Upper lobe of left lung (tissue), 6 donors: ENCODE measurements around the gene IGSF5. TPM values are rescaled to one million over a fixed set of nuclear protein-coding genes. Genes with fewer than 3 reads are reported as not detected.

ENCODE experiments used
- ATAC-seq, 2 donors: fragments of 200-7000 bp; cut with Tn5 transposase; one replicate each; pipeline ENCODE4 v1.9.1; 2022; ENCODE audit warnings: mild to moderate bottlenecking in 2 of 2, moderate library complexity in 2 of 2; ENCODE audit not compliant: low FRiP score in 2 of 2
- DNase-seq, 2 donors: peaks; one replicate each; pipeline ENCODE4 v3.0.0-alpha.2; 2019 to 2020
- H3K27ac ChIP-seq, 4 donors: fragments of 200-600 bp; sonication (generic); one replicate each; pipeline ENCODE4 v1.5.1; 2016 to 2019
- H3K27me3 ChIP-seq, 4 donors: fragments of 200-600 bp; sonication (generic); one replicate each; pipeline ENCODE4 v1.5.1; 2017 to 2019
- H3K36me3 ChIP-seq, 4 donors: fragments of 200-600 bp; sonication (generic); one replicate each; pipeline ENCODE4 v1.5.1; 2016 to 2019
- H3K4me1 ChIP-seq, 4 donors: fragments of 200-600 bp; sonication (generic); one replicate each; pipeline ENCODE4 v1.5.1; 2018 to 2019
- H3K4me3 ChIP-seq, 4 donors: fragments of 200-600 bp; sonication (generic); one replicate each; pipeline ENCODE4 v1.5.1; 2017 to 2019; ENCODE audit warnings: mild to moderate bottlenecking in 2 of 4, moderate library complexity in 1 of 4
- H3K9me3 ChIP-seq, 4 donors: fragments of 200-600 bp; sonication (generic); one replicate each; pipeline ENCODE4 v1.5.1; 2018 to 2019
- CTCF ChIP-seq, 6 experiments: fragments of 450-650 bp in 4 of 6; fragments of 200-600 bp in 2 of 6; sonication (generic) in 2 of 6; IDR thresholded peaks; one replicate each; pipeline ENCODE4 v1.5.1; 2016 to 2019; ENCODE audit warnings: antibody characterized with exemption in 6 of 6
- EP300 ChIP-seq, 4 donors: sonication (generic); formaldehyde crosslinking; IDR thresholded peaks; one replicate each; pipeline ENCODE4 v1.5.1; 2017; ENCODE audit warnings: antibody characterized with exemption in 4 of 4, control low read depth in 2 of 4
- POLR2A ChIP-seq, 4 donors: fragments of 450-650 bp; IDR thresholded peaks; one replicate each; pipeline ENCODE4 v1.5.1; 2016 to 2017; ENCODE audit warnings: antibody characterized with exemption in 4 of 4, mild to moderate bottlenecking in 2 of 4
- POLR2AphosphoS5 ChIP-seq, 2 donors: sonication (generic); formaldehyde crosslinking; IDR thresholded peaks; one replicate each; pipeline ENCODE4 v1.5.1; 2017; ENCODE audit warnings: antibody characterized with exemption in 2 of 2
- WGBS, 2 donors: methylation state at CpG; one replicate each; pipeline ENCODE4 v1.1.5; 2017 to 2018; 5-methylcytosine and 5-hydroxymethylcytosine counted together
- total RNA-seq, 6 donors: library from RNA; depleted of rRNA in 4 of 6; stranded (reverse); fragments of >200 nt in 4 of 6; gene quantifications; one replicate each; pipeline versions ENCODE4 v1.1.0 to v1.2.1, GENCODE V29; 2016 to 2021
- donor health status: DM: no; HTN: no; CAD: no; lungs with moderate emphysema.
- donor health status: DM: no; HTN: yes; CAD: no; lungs with severe emphysema.

Gene IGSF5
- total RNA-seq, 6 donors from 2014 or later, result not detected

- DNase-seq (no peak), ATAC-seq (no peak)
- Histone ChIP-seq H3K27me3 (no peaks in the 10 kb centered on the region), H3K4me1 (peaks cover 0 to 9% (median 5%) of the 10 kb centered on the region in 4 donors), H3K4me3 (no peak overlapping the region), H3K27ac (no peak overlapping the region), H3K9me3 (no peaks in the 10 kb centered on the region), H3K36me3 (no peaks in the 10 kb centered on the region)
- TF ChIP-seq CTCF (IDR thresholded peaks at IDR 0.05) (no peak), POLR2A (IDR thresholded peaks at IDR 0.05) (no peak), POLR2AphosphoS5 (IDR thresholded peaks at IDR 0.05) (no peak), EP300 (IDR thresholded peaks at IDR 0.05) (no peak)
- WGBS, 2 donors, result 67 to 83% methylated on average over 1 of the region's 1 CpG
These were observed 61.0 kb downstream of the IGSF5 start for GRCh38 chr21:39805983-39806382.

- Histone ChIP-seq H3K4me1 (peaks cover 0 to 9% (median 5%) of the 10 kb centered on the region in 4 donors), H3K27ac (no peak overlapping the region), H3K9me3 (no peaks in the 10 kb centered on the region), H3K4me3 (no peak overlapping the region), H3K36me3 (no peaks in the 10 kb centered on the region), H3K27me3 (no peaks in the 10 kb centered on the region)
- TF ChIP-seq EP300 (IDR thresholded peaks at IDR 0.05), result no peak
- no peak for TF ChIP-seq POLR2AphosphoS5 (IDR thresholded peaks at IDR 0.05)
- TF ChIP-seq CTCF (IDR thresholded peaks at IDR 0.05), result no peak
- no peak for TF ChIP-seq POLR2A (IDR thresholded peaks at IDR 0.05)
- no peak for DNase-seq
- ATAC-seq, result no peak
- whole genome bisulfite sequencing, 2 donors, result 54 to 74% methylated on average over 3 of the region's 3 CpGs
These were observed 62.8 kb downstream of the IGSF5 start for GRCh38 chr21:39807738-39808137.

- ATAC-seq (no peak), DNase-seq (no peak)
- H3K36me3 ChIP-seq, result no peaks in the 10 kb centered on the region
- H3K27ac ChIP-seq, result no peak overlapping the region
- 83 to 89% methylated on average over 5 of the region's 5 CpGs for WGBS, 2 donors
- no peak for TF ChIP-seq POLR2A (IDR thresholded peaks at IDR 0.05)
- no peak for TF ChIP-seq EP300 (IDR thresholded peaks at IDR 0.05)
- no peak for TF ChIP-seq POLR2AphosphoS5 (IDR thresholded peaks at IDR 0.05)
- H3K4me3 ChIP-seq, result no peak overlapping the region
- no peaks in the 10 kb centered on the region for H3K27me3 ChIP-seq
- H3K9me3 ChIP-seq, result no peaks in the 10 kb centered on the region
- peaks cover 0 to 9% (median 5%) of the 10 kb centered on the region in 4 donors for H3K4me1 ChIP-seq
These were observed 65.0 kb downstream of the IGSF5 start for GRCh38 chr21:39809936-39810335.

GRCh38 chr21:39812983-39813382 lies 68.0 kb downstream of the IGSF5 start:
- TF ChIP-seq POLR2AphosphoS5 (IDR thresholded peaks at IDR 0.05), result no peak
- no peak for TF ChIP-seq CTCF (IDR thresholded peaks at IDR 0.05)
- TF ChIP-seq POLR2A (IDR thresholded peaks at IDR 0.05), result no peak
- no peak for TF ChIP-seq EP300 (IDR thresholded peaks at IDR 0.05)
- WGBS, 2 donors, result 81 to 100% methylated on average over 1 of the region's 1 CpG
- no peaks in the 10 kb centered on the region for H3K36me3 ChIP-seq
- ATAC-seq, result no peak
- H3K27ac ChIP-seq, result no peak overlapping the region
- H3K9me3 ChIP-seq, result no peaks in the 10 kb centered on the region
- no peak for DNase-seq
- H3K4me3 ChIP-seq, result no peak overlapping the region
- H3K4me1 ChIP-seq, result peaks cover 0 to 8% (median 5%) of the 10 kb centered on the region in 4 donors
- no peaks in the 10 kb centered on the region for H3K27me3 ChIP-seq

- 60 to 75% methylated on average over 2 of the region's 2 CpGs for WGBS, 2 donors
- TF ChIP-seq POLR2AphosphoS5 (IDR thresholded peaks at IDR 0.05) (no peak), CTCF (IDR thresholded peaks at IDR 0.05) (no peak), EP300 (IDR thresholded peaks at IDR 0.05) (no peak), POLR2A (IDR thresholded peaks at IDR 0.05) (no peak)
- Histone ChIP-seq H3K27ac (no peak overlapping the region), H3K4me3 (no peak overlapping the region), H3K27me3 (no peaks in the 10 kb centered on the region), H3K9me3 (no peaks in the 10 kb centered on the region), H3K4me1 (no peaks in the 10 kb centered on the region), H3K36me3 (no peaks in the 10 kb centered on the region)
- no peak for ATAC-seq
- DNase-seq, result no peak
These were observed 73.6 kb downstream of the IGSF5 start for GRCh38 chr21:39818557-39818956.
